Measurements from ENCODE around the gene TAF1. TPM values are rescaled to one million over a fixed set of nuclear protein-coding genes. Genes with fewer than 3 reads are reported as not detected.
"Not testable (repeated sequence)": the region's sequence is repeated elsewhere in the genome, so short reads cannot be mapped to it uniquely, and the experiment has no call there.

Gene TAF1
- total RNA-seq, 2 donors from 2014 or later, result 17.8 to 23.0 TPM

DNA sequence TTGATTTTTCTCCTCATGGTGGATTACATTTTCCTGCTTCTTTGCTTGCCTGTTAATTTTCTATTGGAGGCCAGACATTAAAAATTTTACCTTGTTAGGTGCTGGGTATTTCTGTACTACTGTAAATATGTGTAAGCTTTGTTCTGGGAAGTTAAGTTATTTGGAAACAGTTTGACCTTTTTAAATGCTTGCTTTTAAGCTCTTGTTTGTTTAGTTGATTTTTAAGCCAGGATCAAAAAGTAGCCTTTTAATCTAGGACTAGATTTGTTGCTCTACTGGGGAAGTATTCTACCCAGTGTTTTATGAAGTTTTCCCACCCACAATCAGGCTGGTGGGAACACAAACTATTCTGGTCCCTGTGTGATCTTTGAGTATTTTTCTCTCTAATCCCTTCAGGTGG, 121.7 kb downstream of the TAF1 start:
- DNase-seq (no peak), ATAC-seq (no peak)
- intact Hi-C loops (cut with DNase I), result no loop called here

DNA sequence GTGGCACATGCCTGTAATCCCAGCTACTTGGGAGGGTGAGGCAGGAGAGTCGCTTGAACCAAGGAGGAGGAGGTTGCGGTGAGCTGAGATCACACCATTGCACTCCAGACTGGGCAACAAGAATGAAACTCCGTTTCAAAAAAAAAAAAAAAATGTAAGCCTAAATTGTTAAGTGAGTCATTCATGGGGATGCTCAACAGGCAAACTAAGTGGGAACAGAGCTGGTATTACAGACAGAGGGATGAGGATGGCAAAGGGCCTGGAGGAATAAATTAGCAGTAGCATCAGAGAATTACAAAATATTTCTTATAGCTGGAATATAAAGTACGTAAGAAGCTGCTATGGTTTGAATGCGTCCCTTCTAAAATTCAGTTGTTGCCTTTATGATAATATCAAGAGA, 123.4 kb downstream of the TAF1 start:
- DNase-seq, result no peak
- ATAC-seq, result no peak
- intact Hi-C loops (cut with DNase I), result no loop called here

GRCh38 chrX:71492231-71493065, 126.3 kb downstream of the TAF1 start:
- ATAC-seq (peak; percentile 75 to 87), DNase-seq (peak; percentile 61)
- intact Hi-C loops (cut with DNase I), result no loop called here

DNA sequence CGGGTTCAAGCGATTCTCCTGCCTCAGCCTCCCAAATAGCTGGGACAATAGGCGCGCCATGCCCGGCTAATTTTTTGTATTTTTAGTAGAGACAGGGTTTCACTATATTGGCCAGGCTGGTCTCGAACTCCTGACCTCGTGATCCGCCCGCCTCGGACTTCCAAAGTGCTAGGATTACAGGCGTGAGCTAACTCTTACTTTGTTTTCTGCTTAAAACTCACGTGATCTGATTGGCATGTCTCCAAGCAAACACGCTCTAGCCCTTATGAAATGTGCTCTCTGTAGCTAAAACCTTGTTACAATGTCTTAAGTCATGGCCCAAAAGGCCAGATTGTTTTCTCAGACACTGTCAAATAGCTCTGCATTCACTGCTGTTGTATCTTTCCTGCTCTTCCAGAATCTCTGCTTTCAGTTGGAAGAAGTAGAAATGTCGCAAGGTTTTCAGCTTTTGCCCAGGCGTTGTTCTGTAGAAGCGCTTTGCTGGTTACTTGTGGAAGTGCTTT, 127.0 kb downstream of the TAF1 start:
- ATAC-seq (peak; percentile 21 to 46), DNase-seq (peak; percentile 22)
- intact Hi-C loops (cut with DNase I), result no loop called here

- ATAC-seq; DNase-seq; intact Hi-C loops (cut with DNase I): not testable (repeated sequence)
Measured at GRCh38 chrX:71495979-71496378, 129.8 kb downstream of the TAF1 start.

DNA sequence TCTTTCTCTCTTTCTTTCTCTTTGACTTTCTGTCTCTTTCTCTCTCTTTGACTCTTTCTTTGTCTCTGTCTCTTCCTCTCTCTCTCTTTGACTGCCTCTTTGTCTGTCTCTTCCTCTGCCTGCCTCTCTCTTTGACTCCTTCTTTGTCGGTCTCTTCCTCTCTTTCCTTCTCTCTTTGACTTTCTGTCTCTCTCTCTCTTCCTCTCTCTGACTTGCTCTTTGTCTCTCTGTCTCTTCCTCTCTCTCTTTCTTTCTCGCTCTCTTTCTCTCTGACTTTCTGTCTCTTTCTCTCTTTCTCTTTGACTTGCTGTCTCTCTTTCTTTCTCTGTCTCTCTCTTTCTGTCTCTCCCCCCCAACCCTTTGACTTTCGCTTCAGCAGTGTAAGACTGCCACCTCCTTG, 130.3 kb downstream of the TAF1 start:
- DNase-seq (no peak), ATAC-seq (no peak)
- intact Hi-C loops (cut with DNase I), result no loop called here

DNA sequence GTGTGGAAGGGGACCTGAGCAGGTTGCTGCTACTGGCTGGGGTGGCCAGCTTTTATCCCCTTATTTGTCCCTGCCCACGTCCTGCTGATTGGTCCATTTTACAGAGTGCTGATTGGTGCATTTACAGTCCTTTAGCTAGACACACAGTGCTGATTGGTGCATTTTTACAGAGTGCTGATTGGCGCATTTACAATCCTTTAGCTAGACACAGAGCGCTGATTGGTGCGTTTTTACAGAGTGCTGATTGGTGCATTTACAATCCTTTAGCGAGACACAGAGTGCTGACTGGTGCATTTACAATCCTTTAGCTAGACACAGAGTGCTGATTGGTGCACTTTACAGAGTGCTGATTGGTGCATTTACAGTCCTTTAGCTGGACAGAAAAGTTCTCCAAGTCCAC, 135.9 kb downstream of the TAF1 start:
- DNase-seq; intact Hi-C loops (cut with DNase I); ATAC-seq: not testable (repeated sequence)

DNA sequence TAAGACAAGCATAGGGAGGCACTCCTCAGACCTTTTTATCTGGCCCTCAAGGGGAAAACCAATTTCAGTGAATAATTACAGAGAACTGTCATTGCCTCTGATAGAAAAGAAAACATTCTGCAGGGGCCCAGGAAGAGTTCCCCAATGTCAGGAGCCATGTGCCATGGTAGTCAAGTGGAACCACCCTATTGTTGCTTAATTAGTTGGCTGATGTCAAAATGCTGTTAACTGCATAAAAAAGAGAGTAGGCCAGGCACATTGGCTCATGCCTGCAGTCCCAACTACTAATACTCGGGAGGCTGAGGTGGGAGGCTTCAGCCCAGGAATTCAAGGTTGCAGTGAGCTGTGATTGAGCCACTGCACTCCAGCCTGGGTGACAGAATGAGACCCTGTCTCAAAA, 138.2 kb downstream of the TAF1 start:
- intact Hi-C loops (cut with DNase I), result no loop called here
- ATAC-seq, result no peak
- no peak for DNase-seq

GRCh38 chrX:71509289-71509688, 143.1 kb downstream of the TAF1 start:
- DNase-seq (no peak), ATAC-seq (no peak)
- intact Hi-C loops (cut with DNase I), result no loop called here

GRCh38 chrX:71510161-71510560, 144.0 kb downstream of the TAF1 start:
- DNase-seq (no peak), ATAC-seq (no peak)
- intact Hi-C loops (cut with DNase I), result no loop called here

- intact Hi-C loops (cut with DNase I); ATAC-seq; DNase-seq: not testable (repeated sequence)
Measured at GRCh38 chrX:71513731-71514130, 147.6 kb downstream of the TAF1 start.

DNA sequence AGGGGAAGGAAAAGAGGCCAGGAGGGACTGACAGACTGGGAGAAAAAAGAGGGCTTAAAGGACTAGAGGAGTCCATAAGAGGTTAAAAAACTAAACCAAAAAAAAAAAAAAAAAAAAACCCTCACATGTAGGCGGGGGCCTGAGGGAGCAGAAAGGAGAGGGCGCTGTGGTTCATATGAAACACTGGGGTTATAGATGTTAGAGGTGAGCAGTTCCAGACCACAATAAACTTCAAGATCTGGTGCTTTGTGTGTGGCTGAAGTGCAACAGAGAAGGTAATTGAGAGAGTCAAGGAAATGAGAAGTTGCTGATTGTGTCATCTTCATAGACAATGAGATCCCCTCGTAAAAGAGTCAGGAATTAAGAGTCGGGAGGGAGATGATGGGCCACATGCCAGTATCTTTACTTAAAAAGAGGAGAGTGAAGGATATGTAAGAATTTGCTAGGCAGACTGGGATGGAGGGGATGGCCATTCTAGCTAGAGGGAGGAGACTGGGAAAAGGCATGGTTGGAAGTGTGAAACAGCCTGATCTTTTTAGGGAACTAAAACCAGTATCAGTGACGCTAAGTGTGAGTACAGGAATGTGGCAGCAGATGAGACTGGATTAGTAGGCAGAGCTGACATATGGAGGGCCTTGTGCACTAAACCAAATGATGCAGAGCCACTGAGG, 148.3 kb downstream of the TAF1 start:
- ATAC-seq, result peak; percentile 30 to 70
- DNase-seq, result no peak
- intact Hi-C loops (cut with DNase I), result no loop called here

DNA sequence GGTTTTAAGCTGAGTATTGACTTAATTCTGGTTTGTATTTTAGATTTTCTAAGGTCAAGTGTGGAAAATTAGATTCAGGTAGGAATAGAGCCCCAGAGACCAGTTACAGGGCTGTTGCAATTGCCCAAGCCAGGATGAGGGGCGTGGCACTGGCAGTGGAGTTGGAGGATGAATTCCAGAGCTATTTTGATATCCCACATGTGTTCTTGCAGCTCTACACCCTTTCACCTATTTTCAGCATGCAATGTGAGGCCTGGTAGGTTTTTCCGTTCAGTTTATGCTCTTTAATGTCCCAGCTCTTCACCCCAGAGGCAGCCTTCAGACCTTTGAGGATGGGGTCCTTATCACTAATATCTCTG, 148.9 kb downstream of the TAF1 start:
- DNase-seq (no peak), ATAC-seq (peak; percentile 70 to 94)
- intact Hi-C loops (cut with DNase I), result no loop called here

Other genes starting within 250 kb of the TAF1 start
- 10 to 100 TPM; 21.1 to 23.8 TPM for gene MED12, start 247.8 kb upstream of the TAF1 start, total RNA-seq
- under 1 TPM; 0.52 to 0.97 TPM for gene NLGN3, start 221.5 kb upstream of the TAF1 start, total RNA-seq
- not detected for gene GJB1, start 143.1 kb upstream of the TAF1 start, total RNA-seq
- gene ZMYM3, start 112.2 kb upstream of the TAF1 start, total RNA-seq, result 10 to 100 TPM; 11.9 to 13.6 TPM
- 100 to 1,000 TPM in 1 of 2 donors, 10 to 100 TPM in 1; 99.7 to 130 TPM for gene NONO, start 82.7 kb upstream of the TAF1 start, total RNA-seq
- 100 to 1,000 TPM in 1 of 2 donors, 10 to 100 TPM in 1; 90.5 to 115 TPM for gene ITGB1BP2, start 64.6 kb upstream of the TAF1 start, total RNA-seq
- gene OGT, start 166.7 kb downstream of the TAF1 start, total RNA-seq, result 10 to 100 TPM; 64.7 to 68.8 TPM
- gene GCNA, start 212.1 kb downstream of the TAF1 start, total RNA-seq, result 1 to 10 TPM; 1.2 to 1.3 TPM